Right forelimb (tissue), 1 donor: ENCODE data around the gene NUDCD3.

Experiments
- DNase-seq: peaks from one replicate; pipeline ENCODE4 v3.0.0-alpha.2; 2018

The NUDCD3 gene

DNA sequence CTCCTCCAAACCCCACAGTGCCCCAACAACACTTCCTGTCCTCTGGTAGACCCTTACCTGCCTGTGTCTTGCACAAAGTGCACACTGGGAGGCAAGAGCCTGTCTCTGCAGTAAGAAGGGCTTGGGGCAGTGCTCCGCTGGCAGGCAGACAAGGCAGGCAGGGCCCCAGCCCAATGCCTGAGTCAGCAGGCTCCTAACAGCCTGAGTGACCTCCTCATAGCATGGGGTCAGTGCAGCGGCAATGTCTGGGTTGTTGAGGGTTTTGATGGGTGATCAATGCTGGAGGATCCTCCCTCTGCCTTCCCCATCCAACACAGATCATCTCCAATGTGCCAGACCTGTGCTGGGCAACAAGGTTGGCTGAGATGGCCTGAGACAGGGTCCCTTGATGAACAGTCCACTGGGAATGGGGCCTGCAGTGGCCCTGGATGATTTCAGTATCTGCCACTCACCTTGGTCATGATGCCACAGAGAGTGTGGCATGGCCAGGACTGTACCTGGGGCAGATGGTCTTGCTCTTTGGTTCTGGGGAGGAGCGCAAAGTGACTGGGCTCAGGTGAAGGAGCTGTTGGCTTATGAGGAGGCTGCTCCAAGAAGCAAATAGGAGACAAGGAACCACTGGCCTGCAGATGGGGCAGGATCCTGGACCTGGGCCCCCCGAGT lies 109.5 kb downstream of the NUDCD3 start:
- DNase-seq: peak; percentile 34

DNA sequence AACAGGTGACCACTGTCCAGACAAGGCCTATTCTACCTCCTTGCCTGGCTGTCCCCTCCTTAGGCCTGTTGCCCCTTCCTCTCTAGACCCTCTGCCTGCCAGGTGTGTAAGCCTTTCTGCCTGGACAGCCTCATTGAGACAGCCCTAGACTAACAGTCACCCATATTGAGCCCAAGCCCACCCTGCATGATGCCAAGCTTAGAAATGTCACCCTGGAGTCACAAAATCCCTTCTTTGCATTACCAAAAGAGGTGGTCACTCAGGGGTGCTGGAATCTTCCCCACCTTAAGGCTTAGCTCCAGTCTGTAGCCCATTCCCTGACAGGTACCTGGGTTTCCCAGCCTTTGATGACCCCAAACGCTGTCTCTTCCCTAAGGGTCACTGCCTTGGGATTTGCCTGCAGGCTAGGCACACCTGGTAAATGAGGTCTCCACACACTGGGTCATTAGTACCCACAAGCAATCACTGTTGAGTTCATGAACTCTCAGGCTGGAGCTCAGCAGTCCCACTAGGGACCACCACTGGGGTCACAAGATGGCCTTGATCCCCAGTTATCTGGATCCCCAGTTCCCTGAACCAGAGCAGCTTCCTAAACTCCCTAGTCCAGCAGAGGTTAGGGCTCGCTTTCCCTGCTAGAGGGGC lies 110.1 kb downstream of the NUDCD3 start:
- DNase-seq: peak; percentile 12

DNA sequence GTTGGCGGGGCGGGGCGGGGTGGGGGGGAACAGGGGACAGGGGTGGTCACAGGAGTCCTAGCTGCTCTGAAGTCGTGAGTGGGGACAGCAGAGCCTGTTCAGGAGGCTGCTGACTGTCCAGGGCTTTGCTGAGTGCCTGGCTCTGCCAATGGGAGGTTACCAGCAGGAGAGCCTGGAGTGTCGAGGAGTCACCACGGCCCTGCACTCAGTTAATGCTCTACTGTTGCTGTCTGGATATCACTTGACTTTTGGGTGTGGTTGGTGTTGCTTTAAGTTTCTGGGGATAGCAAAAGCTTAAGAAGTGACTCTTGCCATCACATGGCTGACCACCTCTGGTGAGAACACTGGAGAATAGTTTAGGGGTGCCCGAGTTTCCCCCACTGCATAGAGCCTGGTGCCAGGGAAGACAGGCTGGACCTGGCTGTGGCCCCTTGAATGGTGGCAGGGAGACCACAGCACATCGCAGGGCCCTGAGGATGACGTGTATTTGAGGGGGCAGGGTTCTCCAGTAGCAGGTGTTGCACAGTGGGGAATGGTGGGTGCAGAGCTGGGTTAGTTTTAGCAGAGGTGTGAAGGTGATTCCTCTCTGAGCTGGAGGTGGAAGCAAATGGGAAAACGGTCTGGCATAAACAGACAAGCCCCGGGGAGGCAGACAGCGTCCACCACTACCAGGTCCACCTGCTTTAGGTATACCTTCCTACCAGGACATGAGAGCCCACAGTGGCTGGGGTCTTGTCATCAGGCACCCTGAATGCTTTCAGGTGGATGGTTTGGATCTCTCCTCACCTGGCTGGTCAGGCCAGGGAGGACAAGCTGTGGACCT lies 110.9 kb downstream of the NUDCD3 start:
- DNase-seq: peak; percentile 36

DNA sequence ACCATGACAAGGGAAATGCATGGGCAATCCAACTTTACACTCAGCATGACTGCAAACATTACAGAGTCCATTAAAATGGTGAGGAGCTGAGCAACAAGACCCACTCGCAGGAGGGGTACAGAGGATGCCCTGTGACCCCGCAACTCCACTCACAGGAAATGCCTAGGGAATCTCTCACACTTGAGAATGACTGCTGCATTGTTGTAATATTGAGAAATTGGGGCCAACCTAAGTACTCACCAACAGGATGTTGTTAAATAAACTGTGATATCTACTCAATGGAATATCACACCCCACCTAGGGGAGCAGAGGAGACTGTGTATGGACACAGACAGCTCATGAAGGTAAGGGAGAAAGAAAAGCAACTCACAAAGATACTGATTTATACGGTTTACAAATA lies 111.7 kb downstream of the NUDCD3 start:
- no peak for DNase-seq

DNA sequence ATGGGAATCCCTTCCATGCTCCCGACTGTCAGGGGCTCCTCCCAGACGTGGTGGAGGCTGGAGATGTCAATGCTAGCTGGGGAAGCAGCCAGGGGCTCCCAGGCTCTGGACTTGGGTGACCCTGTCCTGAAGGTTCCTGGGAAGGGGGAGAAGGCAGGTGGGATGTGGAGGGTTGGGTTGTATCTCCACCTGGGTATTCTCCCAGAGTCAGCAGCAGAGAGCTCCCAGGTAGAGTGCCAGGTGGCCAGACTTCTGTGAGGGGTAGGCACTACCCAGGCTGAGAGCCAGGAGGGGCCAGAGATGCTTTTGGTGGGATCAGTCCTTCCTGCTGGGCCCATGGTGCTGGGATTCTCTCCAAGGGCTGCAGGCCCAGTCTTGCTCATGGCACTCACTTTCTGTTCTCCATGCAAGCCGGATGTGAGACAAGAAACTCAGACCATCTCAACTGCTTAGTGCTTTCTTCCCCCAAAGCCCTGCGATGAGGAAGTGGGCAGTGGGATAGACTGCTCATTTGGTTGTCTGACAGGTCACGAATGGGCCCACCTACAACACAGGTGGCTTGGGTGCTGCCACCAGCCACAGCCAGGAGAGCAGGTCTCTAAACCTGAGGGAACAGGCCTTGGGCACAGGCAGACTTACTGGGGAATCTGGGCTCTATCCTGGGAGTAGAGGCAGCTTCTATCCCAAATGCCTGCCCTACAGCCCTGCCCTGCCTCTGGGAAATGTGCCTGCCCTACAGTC lies 112.6 kb downstream of the NUDCD3 start:
- DNase-seq: no peak

DNA sequence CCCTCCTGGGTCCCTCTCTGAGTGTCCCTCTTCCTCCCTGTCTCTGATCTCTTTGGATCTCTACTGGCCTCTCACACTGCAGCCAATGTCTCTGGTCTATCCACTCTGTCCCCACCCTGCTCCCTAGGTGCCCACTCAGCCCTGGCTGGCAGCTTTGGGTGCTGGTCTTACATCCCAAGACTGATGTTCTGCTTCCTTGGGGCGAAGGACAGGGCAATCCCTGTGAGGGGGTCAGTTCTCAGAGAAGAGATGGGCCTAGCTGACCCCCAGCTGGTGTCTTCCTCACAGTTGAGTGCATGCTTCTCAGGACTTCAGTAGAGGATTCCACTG lies 113.4 kb downstream of the NUDCD3 start:
- no peak for DNase-seq

DNA sequence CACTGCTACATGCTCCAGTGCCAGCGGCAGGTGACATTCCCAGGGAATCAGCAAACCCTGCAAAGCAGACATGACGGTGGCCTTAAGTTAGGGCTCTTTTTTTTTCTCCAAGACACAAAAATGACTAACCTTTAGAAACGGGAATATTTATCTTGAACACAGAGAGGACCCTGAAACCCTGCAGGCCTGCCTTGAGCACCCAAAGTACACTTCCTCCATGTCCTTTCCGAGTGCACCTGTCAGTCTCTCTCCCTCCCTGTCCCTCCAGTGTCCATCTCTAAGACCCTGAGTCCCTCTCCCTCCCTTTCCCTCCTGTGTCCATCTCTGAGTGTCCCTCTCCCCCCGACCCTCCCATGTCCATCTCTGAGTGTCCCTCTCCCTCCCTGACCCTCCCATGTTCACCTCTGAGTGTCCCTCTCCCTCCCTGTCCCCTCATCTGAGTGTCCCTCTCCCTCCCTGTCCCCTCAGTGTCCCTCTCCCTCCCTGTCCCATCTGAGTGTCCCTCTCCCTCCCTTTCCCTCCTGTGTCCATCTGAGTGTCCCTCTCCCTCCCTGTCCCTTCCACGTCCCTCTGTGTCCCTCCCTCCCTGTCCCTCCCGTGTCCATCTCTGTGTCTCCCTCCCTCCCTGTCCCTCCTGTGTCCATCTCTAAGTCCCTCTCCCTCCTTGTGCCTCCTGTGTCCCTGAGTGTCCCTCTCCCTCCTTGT lies 113.9 kb downstream of the NUDCD3 start:
- DNase-seq: peak; percentile 37

DNA sequence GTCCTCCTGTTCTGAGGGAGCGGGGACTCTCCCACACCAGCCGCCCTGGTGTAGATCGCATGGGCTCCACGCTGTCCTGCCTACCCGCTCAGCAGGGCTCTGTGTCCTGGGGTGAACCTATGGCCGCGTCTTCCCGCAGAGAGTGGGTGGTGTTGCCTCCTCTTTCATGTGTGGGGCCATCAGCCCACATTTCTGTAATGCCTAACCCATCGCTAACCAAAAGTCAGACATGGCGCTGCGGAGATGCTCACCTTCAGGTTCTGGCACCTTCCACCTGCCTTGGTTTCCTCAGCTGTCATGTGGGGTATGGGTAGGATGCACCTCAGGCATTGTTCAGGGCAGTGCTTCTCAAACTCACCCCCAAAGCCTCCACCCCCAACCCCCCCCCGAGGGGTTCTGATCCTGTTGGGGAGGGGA lies 114.5 kb downstream of the NUDCD3 start:
- DNase-seq: peak; percentile 29

DNA sequence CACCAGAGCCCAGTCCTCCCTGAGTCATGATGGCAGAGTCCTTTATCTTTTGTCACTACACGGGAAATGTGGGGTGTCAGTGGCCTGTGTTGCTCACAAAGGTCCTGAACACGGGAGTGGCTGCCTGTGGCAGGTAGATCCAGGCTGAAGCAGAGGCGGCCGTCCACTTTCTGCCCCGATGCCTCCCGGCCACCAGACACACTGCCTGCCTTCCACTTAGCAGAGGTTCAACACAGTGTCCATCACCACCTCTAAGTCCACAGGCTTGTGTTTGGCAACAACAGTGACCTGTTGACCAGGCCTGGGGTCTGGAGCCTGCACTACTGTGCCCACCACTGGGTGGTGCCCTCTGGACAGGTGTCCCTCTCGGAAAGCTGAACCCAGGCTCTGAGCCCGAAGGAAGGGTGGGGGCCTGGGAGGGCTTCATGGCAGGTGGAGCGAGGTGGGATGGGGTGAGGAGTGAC lies 115.2 kb downstream of the NUDCD3 start:
- DNase-seq: peak; percentile 25

DNA sequence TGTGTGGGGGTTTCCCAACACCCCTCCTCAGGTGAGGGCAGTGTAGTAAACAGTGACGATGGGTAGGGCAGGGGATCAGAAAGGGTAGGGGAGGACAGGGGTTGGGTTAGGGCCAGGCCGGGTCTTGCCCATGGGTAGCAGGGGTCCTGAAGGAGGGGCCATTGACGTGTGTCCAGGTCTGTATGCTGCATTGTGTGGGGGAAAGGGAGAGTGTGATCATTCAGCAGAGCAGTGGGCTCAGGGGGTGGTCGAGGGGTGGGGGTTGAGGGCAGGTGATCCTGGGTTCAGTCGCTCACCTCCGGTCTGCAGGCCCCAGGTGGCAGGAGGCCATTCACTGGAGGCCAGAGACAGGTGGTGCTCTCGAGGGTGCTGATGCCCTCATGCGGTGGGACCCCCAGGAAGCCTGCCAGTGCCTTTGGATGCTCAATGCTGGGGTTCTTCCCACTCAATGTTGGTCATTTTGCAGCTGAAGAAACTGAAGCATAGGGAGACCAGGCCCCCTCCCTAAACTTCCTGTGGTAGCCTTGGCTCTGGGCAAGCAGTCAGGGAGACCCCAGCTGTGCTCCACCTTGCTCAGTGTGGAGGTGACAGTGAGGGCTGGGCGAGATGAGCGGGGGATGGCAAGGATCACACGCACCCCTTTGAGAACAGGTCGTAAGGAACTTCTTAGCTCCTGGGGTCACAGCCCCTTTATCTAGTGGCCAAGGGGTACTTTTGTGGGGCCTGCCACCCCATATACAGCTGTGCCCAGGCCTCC lies 116.3 kb downstream of the NUDCD3 start:
- DNase-seq: peak; percentile 26

DNA sequence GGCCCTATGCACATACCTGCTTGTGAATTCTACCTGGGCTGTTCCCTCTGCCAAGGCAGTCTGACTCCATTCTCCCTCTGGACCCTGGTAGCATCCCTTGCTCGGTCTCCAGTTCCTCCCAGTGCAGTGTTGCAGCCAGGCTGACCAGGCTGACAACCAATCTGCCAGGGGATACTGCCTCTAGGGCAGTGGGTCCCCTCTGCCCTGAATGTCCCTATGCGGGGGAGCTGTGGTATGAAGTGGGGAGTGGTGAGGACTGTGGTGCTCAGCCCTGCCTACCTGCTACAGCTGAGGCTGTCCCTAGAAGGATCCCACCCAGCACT lies 117.1 kb downstream of the NUDCD3 start:
- DNase-seq: no peak

DNA sequence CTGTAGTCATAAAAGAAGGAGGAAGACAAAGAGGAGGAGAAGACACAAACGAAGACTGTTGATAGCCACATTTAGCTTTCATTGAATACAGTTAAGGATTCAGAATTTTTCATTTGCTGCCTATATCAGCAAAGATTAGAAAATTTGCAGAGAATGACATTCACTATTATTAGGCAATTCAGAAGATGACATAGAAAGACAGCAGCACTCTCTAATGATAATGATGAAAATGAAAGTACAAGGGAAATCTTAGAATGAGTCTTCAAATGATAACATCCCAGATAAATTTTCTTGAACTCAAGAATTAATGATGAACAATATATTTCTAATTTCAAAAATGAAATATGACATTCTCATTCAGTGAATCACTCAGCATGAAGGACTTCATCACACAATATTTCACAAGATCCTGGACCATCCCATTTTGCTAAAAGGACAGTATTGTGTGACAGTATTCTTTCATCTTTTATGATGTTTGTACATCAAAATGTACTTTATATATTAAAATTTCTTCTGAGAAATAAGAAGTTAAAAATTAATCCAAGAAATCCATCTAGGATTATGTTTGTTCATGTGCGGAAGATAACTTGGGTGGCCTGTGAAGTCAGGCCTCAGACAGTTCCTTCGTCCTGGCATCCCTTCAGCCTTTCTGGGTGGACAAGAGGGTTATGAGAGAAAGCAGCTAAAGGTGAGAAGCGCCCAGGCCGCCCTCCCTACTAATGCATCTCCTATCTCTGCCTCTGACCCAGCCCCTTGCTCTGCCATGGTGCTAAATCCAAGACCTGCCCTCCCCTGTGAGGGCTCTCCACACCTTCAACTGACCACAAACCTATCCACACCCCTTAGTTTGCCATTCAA lies 117.7 kb downstream of the NUDCD3 start:
- DNase-seq: no peak

DNA sequence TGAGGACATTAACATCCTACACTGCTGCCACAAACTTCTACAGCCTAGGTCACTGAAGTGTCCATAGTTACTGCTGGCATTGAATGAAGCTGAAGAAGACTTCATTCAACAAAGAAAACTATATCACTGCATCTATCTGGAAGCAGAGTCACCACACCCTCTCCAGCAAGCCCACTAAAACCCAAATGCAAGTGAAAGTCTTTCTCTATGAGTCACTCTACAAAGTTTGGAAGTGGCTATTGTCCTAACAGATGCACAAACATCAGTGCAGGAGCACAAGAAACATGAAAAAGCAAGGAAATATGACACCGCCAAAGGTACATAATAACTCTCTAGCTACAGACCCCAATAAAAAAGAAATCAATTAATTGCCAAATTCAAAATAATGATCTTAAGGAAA lies 121.6 kb downstream of the NUDCD3 start:
- no peak for DNase-seq

DNA sequence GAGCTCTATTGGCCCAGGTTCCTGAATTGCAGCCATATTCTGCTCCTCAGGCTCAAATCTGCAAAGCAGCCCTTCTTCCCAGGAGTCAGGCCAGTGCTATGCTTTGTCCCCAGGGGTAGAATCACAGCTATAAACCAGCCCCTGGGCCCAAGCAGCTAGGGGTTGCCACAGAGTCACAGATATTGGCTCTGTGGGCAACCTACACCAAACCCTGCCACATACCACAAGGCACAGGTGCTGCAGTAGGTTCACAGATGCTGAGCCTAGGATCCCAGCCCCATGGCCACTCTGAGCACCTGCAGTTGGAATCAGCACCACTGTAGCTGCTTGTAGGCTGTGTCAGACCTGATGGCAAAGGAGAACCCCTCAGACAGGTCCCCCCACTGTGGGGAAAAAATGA lies 122.0 kb downstream of the NUDCD3 start:
- DNase-seq: no peak

DNA sequence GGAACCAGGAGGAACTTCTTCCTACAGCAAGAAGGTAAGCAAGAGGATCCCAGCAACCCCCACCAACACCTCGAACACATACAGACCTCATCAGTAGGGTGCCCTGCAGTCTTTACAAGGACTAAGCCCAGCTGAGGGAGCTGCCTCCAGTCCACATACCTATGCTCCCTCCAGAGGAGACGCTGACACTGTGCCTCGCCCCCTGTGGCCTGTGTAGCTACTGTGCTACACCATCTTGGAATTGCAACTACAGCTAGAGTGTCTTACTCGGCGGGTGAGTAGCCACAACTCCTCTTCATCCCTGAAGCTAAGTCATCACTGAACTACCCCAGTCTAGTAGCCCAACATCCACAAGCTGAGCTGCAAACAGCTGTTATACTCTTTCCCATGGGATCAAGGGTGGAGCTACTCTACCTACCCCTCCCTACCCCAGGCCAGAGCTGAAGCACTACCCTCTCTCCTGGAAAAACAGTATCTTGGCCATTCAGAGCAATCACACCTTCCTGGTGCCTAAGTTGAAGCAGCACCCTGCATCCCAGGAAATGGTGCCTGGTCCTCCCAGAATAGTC lies 122.9 kb downstream of the NUDCD3 start:
- DNase-seq: peak; percentile 31

DNA sequence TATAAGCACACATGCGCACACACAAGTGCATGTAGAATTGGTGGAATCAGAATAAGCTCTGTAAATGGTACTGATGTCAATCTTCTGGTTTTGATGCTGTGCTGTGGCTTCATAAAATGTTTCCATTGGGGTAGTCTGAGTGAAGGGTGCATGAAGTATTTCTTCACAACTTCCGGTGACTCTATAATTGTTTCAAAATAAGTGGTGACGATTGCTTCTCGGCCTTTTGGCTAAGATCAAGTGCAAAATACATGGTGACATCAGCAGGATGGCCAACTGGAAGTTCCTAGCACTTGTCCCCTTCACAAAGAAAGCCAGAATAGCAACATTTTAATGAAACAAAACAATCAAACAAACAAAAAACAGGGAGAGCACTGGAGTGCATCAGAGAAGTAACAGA lies 123.5 kb downstream of the NUDCD3 start:
- no peak for DNase-seq

DNA sequence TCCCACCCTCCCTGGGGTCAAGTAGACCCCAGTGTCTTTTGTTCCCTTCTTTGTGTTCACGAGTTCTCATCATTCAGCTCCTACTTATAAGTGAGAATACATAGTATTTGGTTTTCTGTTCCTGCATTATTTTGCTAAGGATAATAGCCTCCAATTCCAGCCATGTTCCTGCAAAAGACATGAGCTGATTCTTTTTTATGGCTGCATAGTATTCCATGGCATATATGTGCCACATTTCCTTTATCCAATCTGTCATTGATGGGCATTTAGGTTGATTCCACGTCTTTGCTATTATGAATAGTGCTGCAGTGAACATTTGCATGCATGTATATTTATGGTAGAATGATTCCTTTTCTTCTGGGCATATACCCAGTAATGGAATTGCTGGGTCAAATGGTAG lies 136.8 kb downstream of the NUDCD3 start:
- DNase-seq: no peak

DNA sequence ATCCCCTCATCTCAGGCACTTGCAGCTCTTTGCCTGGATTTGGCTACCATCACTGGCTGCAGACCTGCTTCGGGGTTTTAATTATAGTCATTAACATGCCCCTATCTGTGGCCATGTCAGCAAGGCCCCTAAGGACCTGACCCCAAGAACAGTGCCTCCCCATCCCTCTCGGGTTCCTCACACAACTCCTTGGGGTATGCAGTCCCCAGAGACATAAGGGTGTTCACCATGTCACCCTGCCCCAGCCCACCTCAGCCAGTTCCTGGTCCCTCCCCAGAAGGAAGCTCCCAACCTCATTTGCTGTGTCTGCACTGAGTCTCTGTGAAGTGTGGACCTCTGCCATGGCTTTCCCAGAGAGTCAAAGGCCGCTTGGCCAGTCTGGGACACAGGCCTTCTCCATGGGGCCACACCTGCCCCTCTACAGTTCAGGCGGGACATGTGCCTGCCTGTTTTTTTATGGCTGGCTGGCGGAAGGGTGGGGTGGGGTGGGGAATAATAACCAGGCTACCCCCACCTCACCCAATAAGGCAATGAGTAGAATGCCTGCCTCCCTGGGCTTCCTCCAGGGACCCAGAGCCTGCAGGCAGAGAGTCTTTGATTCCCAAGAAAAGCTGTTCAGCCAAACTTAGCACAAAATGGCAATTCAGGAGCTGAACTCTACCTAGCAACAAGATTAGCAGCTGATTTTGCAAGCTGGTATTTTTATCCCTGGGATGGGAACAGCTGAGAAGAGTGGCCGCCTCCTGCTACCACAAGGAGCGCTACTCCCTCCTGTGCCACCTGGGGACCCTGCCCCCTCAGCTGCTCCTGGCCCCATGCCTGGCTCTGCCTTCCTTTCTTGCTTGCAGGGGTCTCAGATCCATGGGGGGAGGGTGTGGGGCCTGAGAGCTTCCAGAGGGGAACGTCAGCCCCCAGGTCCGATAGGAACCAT lies 141.3 kb downstream of the NUDCD3 start:
- no peak for DNase-seq

DNA sequence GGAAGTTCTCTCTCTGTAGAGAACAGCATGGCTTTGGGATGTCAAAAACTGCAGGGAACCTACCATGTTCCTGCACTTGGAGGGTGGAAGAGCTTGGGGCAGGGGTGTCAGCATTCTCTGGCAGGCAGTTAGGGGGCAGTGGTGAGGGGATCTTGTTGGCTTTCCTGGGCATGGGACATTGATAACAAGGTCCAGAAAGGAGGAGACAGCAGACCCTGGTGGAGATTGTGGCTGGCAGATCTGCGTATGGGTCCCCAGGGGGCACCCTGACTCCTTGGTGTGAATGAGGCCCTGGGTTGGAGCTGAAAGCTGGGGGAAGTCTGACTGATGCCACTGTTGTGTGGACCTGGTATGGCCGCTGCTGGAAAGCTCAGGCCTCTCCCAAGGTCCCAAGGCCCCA lies 142.2 kb downstream of the NUDCD3 start:
- DNase-seq: no peak
